Measurements from ENCODE around the gene SATB2. TPM values are rescaled to one million over a fixed set of nuclear protein-coding genes. Genes with fewer than 3 reads are reported as not detected.

SATB2 gene
- total RNA-seq, 1 donor from 2014 or later, result 1.5 TPM

DNA sequence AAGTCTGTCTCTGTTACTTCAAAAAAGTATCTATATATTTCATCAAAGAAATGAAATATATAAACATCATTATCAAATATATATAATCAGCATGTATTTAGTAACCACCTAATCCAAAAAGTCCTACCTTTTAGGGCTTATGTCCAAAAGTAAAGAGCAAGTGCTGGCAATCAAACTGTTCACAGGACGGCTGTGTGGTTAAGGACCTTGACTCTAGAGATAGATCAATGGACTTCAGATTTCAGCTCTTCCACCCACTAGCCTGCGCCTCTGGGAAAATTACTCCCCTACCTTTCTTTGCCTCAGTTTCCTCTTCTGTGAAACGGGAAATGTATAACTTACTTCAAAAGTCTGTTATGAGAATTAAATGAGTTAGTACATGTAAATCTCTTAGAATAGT lies 29.4 kb downstream of the SATB2 start:
- DNase-seq (ENCODE audit: low spot score), result no peak
- intact Hi-C loops (cut with DNase I), result no loop called here

GRCh38 chr2:199424160-199424559 lies 33.6 kb downstream of the SATB2 start:
- intact Hi-C loops (cut with DNase I), result no loop called here

GRCh38 chr2:199419428-199419827 lies 38.3 kb downstream of the SATB2 start:
- DNase-seq (ENCODE audit: low spot score), result no peak
- intact Hi-C loops (cut with DNase I), result no loop called here

More at GRCh38 chr2:199424160-199424559, 33.6 kb downstream of the SATB2 start:
- no peak for DNase-seq (ENCODE audit: low spot score)

- intact Hi-C loops (cut with DNase I), result no loop called here
- no peak for DNase-seq (ENCODE audit: low spot score)
Measured at GRCh38 chr2:199414465-199414864, 43.3 kb downstream of the SATB2 start.

GRCh38 chr2:199414001-199414400 lies 43.7 kb downstream of the SATB2 start:
- intact Hi-C loops (cut with DNase I), result no loop called here
- DNase-seq (ENCODE audit: low spot score), result no peak

- no peak for DNase-seq (ENCODE audit: low spot score)
- intact Hi-C loops (cut with DNase I), result no loop called here
Measured at GRCh38 chr2:199409759-199410529, 47.8 kb downstream of the SATB2 start.

DNA sequence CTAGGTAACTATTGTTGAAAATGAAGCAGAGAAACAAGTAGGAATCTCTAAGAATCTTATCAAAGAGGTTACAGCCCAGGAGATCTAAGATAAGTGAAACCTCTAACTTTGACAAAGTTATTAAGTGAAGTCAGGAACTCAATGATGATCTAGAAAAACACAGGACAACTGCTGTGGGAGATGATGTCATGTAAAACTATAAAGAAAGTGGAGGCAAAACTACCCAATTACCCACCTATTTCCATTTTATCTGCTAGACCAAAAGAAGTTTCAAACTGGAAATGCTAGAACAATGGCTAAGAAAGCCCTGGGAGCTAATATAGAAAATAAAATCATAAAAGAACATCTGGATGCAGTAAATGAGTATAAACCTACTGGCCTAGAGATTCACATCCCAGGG lies 50.3 kb downstream of the SATB2 start:
- intact Hi-C loops (cut with DNase I), result no loop called here
- DNase-seq (ENCODE audit: low spot score), result no peak

DNA sequence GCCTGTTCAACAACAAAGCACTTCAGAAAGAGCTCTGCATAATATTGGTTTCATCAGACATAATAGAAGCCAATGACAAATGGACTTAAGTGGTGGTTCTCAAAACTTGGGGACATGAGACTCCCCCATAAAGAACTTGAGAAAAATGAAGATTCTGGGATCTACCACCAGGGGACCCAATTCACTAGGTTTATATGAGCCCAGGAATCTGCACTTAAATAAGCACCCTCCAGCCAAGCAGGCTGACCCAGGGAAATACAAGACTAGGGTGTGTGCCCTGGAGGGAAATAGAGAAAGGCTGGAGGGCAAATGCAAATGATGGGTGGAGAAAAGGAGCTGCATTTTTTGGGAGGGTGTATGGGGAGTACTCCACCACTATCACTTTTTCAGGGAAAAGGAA lies 52.5 kb downstream of the SATB2 start:
- intact Hi-C loops (cut with DNase I), result no loop called here
- no peak for DNase-seq (ENCODE audit: low spot score)

DNA sequence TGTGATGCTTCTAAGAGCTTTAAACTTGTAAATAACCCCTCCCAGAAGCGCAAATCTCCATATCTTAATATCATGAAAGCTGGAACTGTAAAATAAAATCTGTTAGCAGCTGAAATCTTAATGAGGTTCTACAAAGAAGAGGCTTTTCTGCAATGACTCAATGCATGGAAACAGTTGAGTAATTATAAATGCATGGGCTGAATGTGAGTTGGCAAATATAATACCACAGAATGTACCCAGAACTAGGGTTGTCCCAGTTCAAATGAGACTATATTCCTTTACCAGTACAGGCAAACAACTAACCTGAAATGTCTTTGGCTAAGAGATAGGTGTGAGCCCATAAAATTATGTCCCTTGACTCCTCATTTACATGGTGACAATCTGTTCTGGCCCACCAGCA lies 52.9 kb downstream of the SATB2 start:
- no peak for DNase-seq (ENCODE audit: low spot score)
- intact Hi-C loops (cut with DNase I), result no loop called here

- intact Hi-C loops (cut with DNase I), result no loop called here
- DNase-seq (ENCODE audit: low spot score), result no peak
Measured at GRCh38 chr2:199395311-199395710, 62.4 kb downstream of the SATB2 start.

GRCh38 chr2:199392363-199392762 lies 65.4 kb downstream of the SATB2 start:
- intact Hi-C loops (cut with DNase I), result no loop called here
- no peak for DNase-seq (ENCODE audit: low spot score)

DNA sequence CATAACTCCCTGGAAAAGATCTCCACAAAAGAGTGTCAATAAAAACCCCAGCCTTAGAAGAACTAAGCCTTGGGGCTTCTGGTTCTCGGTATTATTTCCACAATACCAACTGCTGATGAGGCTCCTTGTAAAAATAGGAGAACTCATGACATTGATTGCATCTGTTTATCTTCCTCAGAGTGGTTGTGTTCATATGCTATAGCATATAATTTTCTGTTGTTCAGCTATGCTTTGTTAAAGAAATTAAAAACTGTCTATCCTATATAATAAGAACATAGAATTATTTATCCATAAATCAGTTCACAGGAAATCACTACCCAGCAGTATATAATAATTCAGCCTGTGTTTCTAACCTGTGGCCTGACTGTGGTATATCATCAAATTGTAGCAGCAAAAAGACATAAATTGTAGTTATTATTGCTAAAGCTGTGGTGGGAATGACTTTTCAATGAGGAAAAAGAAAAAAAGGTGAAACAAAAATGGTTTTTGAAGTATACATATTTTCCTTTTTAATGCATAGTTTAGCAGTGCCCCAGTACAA lies 68.9 kb downstream of the SATB2 start:
- DNase-seq (ENCODE audit: low spot score), result no peak
- intact Hi-C loops (cut with DNase I), result no loop called here

DNA sequence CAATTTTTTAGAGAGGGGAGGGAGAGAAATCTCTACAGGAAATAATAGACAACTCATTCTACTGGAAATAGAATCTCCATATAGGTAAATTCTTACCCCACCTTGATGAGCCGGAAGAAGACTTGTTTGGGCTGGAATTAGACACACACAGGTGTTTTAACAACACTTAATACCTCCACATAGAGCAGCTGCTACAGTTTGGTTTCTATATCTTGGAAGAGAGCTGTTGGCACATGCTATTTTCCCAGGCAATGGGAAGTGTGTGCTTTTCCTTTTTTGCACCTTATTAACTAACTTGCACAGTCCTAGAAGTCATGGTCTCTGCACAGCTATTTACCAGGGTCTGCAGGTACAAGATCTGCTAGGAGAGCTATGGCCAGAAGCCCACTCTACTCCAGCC lies 73.7 kb downstream of the SATB2 start:
- no peak for DNase-seq (ENCODE audit: low spot score)
- intact Hi-C loops (cut with DNase I), result no loop called here

DNA sequence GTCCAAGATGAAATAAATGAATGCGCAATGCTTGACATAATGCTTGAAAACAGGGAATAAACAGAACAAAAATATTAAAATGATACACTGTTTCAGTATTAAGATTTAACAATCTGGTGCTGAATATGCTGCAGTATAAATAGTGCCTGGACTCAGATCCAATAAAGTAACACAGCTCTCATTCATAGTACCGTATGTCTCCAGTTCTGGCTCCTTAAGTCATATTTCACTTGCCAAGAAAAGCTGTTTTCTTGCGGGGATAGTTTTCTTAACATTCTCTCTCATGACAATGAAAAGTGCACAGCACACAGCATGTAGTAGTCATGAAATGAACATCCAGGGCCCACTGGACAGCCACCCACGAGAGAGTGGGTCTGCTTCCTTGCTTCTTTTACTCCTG lies 74.7 kb downstream of the SATB2 start:
- DNase-seq (ENCODE audit: low spot score), result no peak
- intact Hi-C loops (cut with DNase I), result no loop called here

DNA sequence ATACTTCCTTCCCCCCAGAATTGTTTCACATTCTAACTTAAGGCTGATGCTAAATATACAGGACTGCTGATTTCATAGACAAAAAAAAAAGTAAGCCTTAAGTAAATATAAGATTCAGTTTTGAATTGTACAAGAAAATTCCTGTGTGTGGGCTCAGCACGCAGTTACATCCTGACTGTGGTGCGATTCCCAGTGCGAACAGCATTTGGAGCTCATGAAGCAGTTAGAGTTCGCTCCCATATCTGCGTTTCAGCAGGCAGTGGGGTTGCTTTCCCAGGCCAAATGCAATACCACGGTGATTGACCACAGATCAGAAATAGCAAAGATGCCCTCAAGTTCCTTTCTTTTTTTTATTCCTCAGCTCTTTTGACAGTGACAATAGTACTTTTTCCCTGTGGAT lies 75.6 kb downstream of the SATB2 start:
- intact Hi-C loops (cut with DNase I), result no loop called here
- no peak for DNase-seq (ENCODE audit: low spot score)

DNA sequence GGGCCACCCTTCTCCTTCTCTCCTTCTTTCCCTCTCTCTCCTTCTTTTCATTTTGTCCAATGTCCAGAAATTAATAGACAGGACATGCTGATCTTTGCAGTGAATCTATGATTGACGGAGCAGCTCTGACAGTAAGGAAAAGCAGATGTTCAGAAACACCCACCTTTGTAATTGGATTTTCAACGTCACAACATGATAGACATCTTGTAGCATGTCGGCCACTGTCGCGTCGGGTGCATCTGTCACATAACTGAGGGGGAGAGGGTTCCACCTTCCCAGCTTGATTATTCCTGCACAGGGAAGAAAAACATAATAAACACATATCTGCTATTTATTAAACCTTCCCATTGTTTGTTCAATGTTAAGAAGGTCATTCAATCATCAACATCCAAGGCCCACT lies 76.2 kb downstream of the SATB2 start:
- intact Hi-C loops (cut with DNase I), result no loop called here
- no peak for DNase-seq (ENCODE audit: low spot score)

GRCh38 chr2:199378948-199379650 lies 78.6 kb downstream of the SATB2 start:
- no peak for DNase-seq (ENCODE audit: low spot score)
- intact Hi-C loops (cut with DNase I), result no loop called here

- no peak for DNase-seq (ENCODE audit: low spot score)
- intact Hi-C loops (cut with DNase I), result no loop called here
Measured at GRCh38 chr2:199370150-199370780, 87.5 kb downstream of the SATB2 start.

DNA sequence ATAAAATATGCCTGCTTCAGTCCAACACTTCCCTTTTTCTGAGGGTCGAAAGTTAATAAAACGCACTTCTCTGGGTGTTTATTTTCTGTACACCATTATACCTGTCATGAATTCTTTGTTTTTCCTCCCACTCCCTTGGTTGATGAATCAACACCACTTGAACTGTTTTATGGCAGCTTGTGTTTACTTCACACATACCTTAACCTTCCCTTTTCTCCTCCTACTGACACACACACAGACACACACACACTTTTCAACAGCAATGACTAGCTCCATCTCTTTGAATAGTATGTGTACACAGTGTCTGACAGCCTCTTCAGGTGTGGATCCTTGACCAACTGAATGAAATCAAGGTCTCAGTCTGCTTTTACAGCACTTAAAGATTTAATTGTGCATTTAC lies 91.3 kb downstream of the SATB2 start:
- intact Hi-C loops (cut with DNase I), result no loop called here
- DNase-seq (ENCODE audit: low spot score), result no peak

GRCh38 chr2:199364153-199364552 lies 93.6 kb downstream of the SATB2 start:
- intact Hi-C loops (cut with DNase I), result no loop called here
- no peak for DNase-seq (ENCODE audit: low spot score)

- DNase-seq (ENCODE audit: low spot score), result no peak
- intact Hi-C loops (cut with DNase I), result no loop called here
Measured at GRCh38 chr2:199356412-199356811, 101.3 kb downstream of the SATB2 start.

All from cardiac septum (tissue), 1 donor.